ENCODE measurements around the gene ZCCHC24.

ZCCHC24 gene

GRCh38 chr10:79372871-79373270 lies 72.6 kb downstream of the ZCCHC24 start:
- no peak for DNase-seq (ENCODE audit: low read depth in 1 of 2, low spot score in 1 of 2)

GRCh38 chr10:79367426-79368189 lies 77.8 kb downstream of the ZCCHC24 start:
- DNase-seq (ENCODE audit: low read depth in 1 of 2, low spot score in 1 of 2), result no peak

GRCh38 chr10:79361726-79362397 lies 83.6 kb downstream of the ZCCHC24 start:
- DNase-seq (ENCODE audit: low read depth in 1 of 2, low spot score in 1 of 2), result no peak

- no peak for DNase-seq (ENCODE audit: low read depth in 1 of 2, low spot score in 1 of 2)
These were observed 84.7 kb downstream of the ZCCHC24 start for GRCh38 chr10:79360499-79361342.

GRCh38 chr10:79359816-79360498 lies 85.5 kb downstream of the ZCCHC24 start:
- no peak for DNase-seq (ENCODE audit: low read depth in 1 of 2, low spot score in 1 of 2)

GRCh38 chr10:79358811-79359210 lies 86.6 kb downstream of the ZCCHC24 start:
- DNase-seq (ENCODE audit: low read depth in 1 of 2, low spot score in 1 of 2), result no peak

- DNase-seq (ENCODE audit: low read depth in 1 of 2, low spot score in 1 of 2), result no peak
These were observed 88.2 kb downstream of the ZCCHC24 start for GRCh38 chr10:79357180-79357579.

GRCh38 chr10:79356104-79356503 lies 89.3 kb downstream of the ZCCHC24 start:
- DNase-seq (ENCODE audit: low read depth in 1 of 2, low spot score in 1 of 2), result no peak

GRCh38 chr10:79355420-79356017 lies 89.9 kb downstream of the ZCCHC24 start:
- DNase-seq (ENCODE audit: low read depth in 1 of 2, low spot score in 1 of 2), result no peak

- DNase-seq (ENCODE audit: low read depth in 1 of 2, low spot score in 1 of 2), result no peak
These were observed 90.8 kb downstream of the ZCCHC24 start for GRCh38 chr10:79354615-79355014.

GRCh38 chr10:79354141-79354540 lies 91.3 kb downstream of the ZCCHC24 start:
- DNase-seq (ENCODE audit: low read depth in 1 of 2, low spot score in 1 of 2), result no peak

GRCh38 chr10:79353726-79354125 lies 91.7 kb downstream of the ZCCHC24 start:
- no peak for DNase-seq (ENCODE audit: low read depth in 1 of 2, low spot score in 1 of 2)

- DNase-seq (ENCODE audit: low read depth in 1 of 2, low spot score in 1 of 2), result no peak
These were observed 92.4 kb downstream of the ZCCHC24 start for GRCh38 chr10:79353000-79353406.

GRCh38 chr10:79352035-79352877 lies 93.2 kb downstream of the ZCCHC24 start:
- DNase-seq (ENCODE audit: low read depth in 1 of 2, low spot score in 1 of 2), result no peak

GRCh38 chr10:79351332-79351731 lies 94.1 kb downstream of the ZCCHC24 start:
- no peak for DNase-seq (ENCODE audit: low read depth in 1 of 2, low spot score in 1 of 2)

- no peak for DNase-seq (ENCODE audit: low read depth in 1 of 2, low spot score in 1 of 2)
These were observed 94.8 kb downstream of the ZCCHC24 start for GRCh38 chr10:79350407-79351154.

- DNase-seq (ENCODE audit: low read depth in 1 of 2, low spot score in 1 of 2), result no peak
These were observed 95.5 kb downstream of the ZCCHC24 start for GRCh38 chr10:79349766-79350406.

GRCh38 chr10:79349072-79349491 lies 96.3 kb downstream of the ZCCHC24 start:
- DNase-seq (ENCODE audit: low read depth in 1 of 2, low spot score in 1 of 2), result no peak

GRCh38 chr10:79348640-79348988 lies 96.8 kb downstream of the ZCCHC24 start:
- DNase-seq (ENCODE audit: low read depth in 1 of 2, low spot score in 1 of 2), result no peak
